Measurements from ENCODE around the gene CIAO1. TPM values are rescaled to one million over a fixed set of nuclear protein-coding genes. Genes with fewer than 3 reads are reported as not detected.
"Not testable (repeated sequence)": the region's sequence is repeated elsewhere in the genome, so short reads cannot be mapped to it uniquely, and the experiment has no call there.

Gene CIAO1
- total RNA-seq, 1 donor from 2014 or later: 87.0 TPM

GRCh38 chr2:96249654-96250053 is 16.4 kb upstream of the CIAO1 start:
- intact Hi-C loops (cut with micrococcal nuclease): no loop called here

DNA sequence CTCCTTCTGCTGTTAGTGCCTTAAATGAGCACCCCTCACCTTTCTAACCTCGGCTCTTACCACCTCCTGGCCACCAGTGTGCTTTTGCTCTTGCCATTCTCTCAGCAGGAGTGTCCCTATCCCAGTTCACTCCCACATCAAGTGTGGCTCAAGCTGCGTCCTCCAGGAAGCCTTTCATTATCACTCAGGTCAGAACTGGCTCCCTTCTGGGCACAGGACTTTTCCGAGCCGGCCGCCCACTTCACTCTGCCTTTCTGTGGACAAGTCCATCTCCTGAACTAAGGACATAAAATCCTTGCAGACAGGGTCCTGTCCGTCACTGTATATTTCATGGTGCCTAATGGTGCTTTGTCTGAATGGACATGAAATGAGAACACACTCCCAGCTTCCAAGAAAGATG is 15.8 kb upstream of the CIAO1 start:
- intact Hi-C loops (cut with micrococcal nuclease): no loop called here

DNA sequence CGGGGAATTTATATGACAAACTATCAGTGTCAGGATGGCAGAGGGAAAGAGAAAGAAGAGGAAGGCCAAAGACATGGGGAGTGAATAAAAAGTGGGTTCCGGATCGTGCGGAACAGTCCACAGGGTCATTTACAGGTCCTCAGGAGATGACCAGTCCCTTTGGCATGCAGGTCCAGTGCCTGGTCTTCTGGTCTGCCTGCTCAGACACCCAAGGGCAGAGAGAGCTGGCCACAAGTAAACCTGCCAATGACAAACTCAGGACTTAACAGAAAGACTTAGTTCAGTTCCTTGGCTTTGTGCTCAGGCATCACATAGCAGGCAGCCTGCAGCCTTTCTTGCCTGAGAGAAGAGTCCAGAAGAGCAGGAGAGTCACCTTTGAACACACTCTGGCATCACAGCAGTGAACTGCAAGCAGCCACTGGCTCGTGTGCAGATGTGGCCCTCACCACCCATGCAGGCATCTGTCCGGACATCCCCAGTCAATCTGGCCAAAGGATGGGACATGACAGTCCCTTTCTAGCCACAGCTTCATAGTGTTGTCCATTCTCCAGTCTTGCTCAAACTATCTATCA is 14.2 kb upstream of the CIAO1 start:
- intact Hi-C loops (cut with micrococcal nuclease): no loop called here

DNA sequence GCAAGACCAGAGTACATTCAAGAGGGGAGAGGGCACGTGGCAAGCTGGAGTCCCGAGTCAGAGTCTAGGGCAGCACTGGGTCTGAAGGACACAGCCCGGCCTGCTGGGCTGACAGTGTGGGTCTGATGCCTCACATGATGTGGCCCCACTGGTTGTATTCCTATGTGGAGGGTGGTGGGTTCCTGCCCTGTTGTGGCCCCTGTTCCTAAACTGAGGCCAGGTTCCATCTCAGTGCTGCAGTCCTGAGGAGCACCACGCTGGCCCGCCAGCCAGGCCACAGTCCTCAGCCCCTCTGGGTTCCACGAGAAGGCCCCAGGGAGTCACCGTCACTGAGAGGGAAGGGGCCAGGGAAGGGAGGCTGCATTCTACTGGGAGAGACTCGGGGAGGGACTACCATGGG is 13.5 kb upstream of the CIAO1 start:
- intact Hi-C loops (cut with micrococcal nuclease): no loop called here

- intact Hi-C loops (cut with micrococcal nuclease): no loop called here
Observed at GRCh38 chr2:96253006-96253405, 13.0 kb upstream of the CIAO1 start.

DNA sequence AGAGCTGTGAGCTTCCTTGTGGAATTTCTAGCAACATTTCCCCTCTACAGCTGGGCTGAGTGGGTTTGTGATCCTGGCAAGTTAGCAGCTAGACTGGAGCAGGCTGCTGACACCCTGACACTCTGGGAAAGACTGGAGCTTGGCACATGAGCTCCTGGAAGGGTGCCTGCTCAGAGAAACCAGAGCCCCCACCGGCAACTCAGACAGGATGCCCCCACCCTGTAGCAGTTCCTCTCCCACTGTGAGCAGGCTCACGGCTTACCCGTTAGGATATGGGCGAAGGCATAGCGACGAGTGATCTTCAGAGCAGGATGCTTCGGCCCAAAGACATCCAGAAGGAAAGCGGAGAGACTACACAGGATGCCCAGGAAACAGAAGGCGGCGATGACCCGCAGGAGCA is 11.5 kb upstream of the CIAO1 start:
- intact Hi-C loops (cut with micrococcal nuclease): no loop called here

DNA sequence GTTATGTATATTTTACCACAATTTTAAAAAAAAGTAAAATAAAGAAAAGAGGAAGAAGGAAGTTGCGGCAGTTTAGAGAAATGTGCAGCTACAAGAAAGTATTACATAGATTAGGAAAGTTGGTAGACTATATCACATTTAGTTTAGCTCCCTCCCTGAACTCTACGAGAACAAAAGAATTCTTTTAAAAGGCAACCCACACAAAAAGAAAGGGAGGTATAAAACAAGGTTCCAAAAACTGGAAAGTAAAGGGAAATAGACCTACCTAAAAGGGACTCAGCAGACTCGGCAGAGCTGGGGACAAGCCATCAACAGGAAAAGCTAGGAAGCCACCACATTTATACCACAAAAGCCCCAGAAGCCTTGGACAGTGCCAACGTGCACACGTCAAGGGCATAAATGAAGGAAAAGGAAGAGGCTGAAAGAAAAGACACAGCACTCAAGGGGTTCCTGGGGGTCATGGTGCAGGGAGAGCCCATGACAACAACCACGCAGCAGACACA is 9.4 kb upstream of the CIAO1 start:
- intact Hi-C loops (cut with micrococcal nuclease): no loop called here

- intact Hi-C loops (cut with micrococcal nuclease): not testable (repeated sequence)
Observed at GRCh38 chr2:96257744-96258143, 8.3 kb upstream of the CIAO1 start.

- intact Hi-C loops (cut with micrococcal nuclease): no loop called here
Observed at GRCh38 chr2:96258166-96259022, 7.6 kb upstream of the CIAO1 start.

- intact Hi-C loops (cut with micrococcal nuclease): no loop called here
Observed at GRCh38 chr2:96259497-96259921, 6.5 kb upstream of the CIAO1 start.

DNA sequence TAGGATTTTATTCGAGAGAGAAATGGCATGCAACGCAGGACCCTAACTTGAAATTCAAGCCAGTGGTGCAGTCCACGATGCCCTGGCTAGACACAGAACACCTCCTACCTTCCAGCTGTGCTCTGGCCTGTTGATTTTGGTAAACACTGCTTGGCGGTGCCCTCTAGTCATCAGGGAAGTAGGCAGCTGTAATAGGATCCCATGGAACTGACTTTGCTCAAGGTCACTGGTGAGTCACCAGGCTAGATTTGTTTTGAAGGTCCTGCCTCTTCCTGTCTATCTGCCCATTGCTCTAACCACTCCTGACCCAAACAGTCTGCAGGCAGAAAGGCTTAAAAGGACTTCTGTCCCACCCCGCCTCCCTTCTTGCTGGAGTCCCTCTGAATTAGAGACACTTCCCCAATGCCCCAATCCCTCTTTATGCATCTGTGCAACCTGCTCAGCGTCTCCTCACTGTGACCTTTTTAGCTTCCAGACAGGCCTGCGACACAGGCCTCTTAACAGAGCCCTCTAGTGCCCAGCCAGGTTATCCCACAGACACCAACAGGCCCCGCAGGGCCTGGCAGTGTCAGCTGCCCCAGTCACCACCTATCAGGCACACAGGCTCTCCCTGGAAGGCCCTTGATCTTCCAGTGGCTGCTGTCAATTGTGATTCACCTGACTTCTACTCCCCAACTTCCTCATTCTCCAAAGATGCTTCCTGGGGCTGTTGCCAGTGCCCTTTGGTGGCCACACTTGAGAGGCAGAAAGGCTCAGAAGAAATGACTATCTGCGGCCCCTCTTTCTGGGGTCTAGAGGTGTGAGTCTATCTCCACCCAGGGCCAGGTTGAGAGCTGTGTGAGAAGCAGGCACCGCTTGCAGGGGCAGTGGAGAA is 5.4 kb upstream of the CIAO1 start:
- intact Hi-C loops (cut with micrococcal nuclease): loop anchor here (10.0 kb wide), 2 partner anchors 1056 to 1096 kb away; partner anchors contain the start of genes ZNF2 and ZNF892

- intact Hi-C loops (cut with micrococcal nuclease): loop anchor here (10.0 kb wide), 2 partner anchors 1057 to 1097 kb away; partner anchors contain the start of genes ZNF2 and ZNF892
Observed at GRCh38 chr2:96261328-96262003, 4.6 kb upstream of the CIAO1 start.

GRCh38 chr2:96262306-96262705 is 3.7 kb upstream of the CIAO1 start:
- intact Hi-C loops (cut with micrococcal nuclease): loop anchor here (10.0 kb wide), 2 partner anchors 1058 to 1098 kb away; partner anchors contain the start of genes ZNF2 and ZNF892

DNA sequence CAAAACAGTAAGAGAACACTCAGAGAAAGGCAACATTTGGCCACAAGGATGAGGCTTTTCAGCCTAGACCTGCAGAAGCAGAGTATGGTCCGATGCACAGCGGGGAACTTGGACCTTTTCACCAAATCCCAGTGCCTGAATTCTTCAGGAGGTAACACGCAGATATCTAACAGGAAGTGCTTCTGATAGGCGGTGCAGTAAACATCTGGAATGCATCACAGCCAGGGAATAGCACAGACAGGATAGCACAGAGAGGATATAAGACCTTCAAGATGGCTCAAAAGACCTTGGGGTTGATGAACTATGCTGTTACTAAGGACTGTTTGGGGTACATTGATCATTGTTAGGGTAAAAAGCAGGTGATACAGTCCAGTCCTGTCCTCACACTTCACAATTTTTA is 1.9 kb upstream of the CIAO1 start:
- intact Hi-C loops (cut with micrococcal nuclease): loop anchor here (2.0 to 10.0 kb wide), 3 partner anchors 595 to 1099 kb away; partner anchors contain the start of genes ANKRD39, ZNF2 and ZNF892

DNA sequence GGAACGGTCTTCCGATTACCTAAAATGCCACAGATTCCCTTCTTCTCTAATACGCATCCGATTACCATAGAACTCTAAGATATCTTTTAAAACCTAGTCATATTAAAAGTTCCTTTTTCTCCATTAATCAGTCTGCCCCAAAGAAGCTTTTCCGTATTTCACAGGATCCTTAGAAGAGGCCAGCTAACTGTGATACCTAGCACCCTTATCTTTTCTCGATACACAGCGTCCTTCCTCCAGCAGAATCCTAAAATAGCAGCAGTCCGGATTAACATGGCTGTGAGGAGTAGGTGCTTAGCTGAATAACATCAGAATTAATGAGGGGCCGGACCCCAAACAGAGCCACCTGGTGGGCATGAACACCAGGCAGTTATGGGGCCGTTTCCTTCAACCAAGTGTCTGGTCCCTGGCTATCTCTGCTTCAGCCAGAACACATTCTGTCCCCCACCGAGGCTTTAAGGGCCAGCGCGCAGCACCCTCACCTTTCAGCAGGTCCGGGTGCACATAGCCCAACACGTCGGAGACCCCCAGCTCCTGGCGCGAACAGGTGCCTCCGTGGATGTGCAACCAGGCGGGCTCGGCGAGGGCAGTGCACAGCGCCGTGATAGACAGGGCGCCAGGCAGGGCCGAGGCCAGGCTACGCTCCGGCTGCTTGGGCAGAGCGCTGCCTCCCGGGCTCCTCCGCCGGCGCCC is 1.2 kb upstream of the CIAO1 start:
- intact Hi-C loops (cut with micrococcal nuclease): loop anchor here (1.0 to 10.0 kb wide), 6 partner anchors 23 to 1100 kb away; partner anchors contain the start of genes ANKRD39, NEURL3, ZNF2 and ZNF892

GRCh38 chr2:96265349-96265839 is 631 bp upstream of the CIAO1 start:
- intact Hi-C loops (cut with micrococcal nuclease): loop anchor here (1.0 to 10.0 kb wide), 6 partner anchors 23 to 1101 kb away; partner anchors contain the start of genes ANKRD39, NEURL3, ZNF2 and ZNF892

GRCh38 chr2:96267159-96267971 is 1.3 kb downstream of the CIAO1 start:
- intact Hi-C loops (cut with micrococcal nuclease): loop anchor here (1.0 to 10.0 kb wide), 7 partner anchors 57 to 1103 kb away; partner anchors contain the start of genes ASTL, ITPRIPL1, NEURL3 and ZNF2

DNA sequence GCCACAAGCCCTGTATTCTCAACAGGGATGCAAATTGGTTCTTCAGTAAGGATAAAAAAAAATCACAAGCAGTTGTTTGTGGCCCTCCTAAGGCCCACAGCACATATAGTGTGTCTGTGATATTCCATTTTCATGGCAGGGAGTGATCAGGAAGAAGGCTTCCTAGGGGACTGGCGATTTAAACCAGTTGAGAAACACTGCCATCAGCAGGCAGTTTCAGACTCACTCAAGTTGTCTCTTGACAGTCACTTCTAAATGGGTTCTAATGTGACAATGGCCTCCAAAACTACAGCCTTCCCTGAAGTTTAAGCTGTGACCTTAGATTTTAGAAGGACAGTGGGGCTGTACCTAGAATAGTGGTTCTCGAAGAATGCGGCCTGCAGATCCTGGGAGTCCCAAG is 6.0 kb downstream of the CIAO1 start:
- intact Hi-C loops (cut with micrococcal nuclease): no loop called here

GRCh38 chr2:96273763-96274162 is 7.7 kb downstream of the CIAO1 start:
- intact Hi-C loops (cut with micrococcal nuclease): no loop called here
